BE2C (cell line): ENCODE data around the gene ZNF664.

ENCODE experiments used
- DNase-seq: peaks from one replicate; pipeline ENCODE4 v3.0.0-alpha.2; 2020
- H3K27me3 ChIP-seq: fragments of 250-450 bp; sonication (Bioruptor Pico); 2 replicates; pipeline ENCODE4 v1.5.1; 2020; ENCODE audit warnings: mild to moderate bottlenecking
- H3K36me3 ChIP-seq: fragments of 250-450 bp; sonication (Bioruptor Pico); 2 replicates; pipeline ENCODE4 v1.5.1; 2020; ENCODE audit warnings: mild to moderate bottlenecking
- H3K4me1 ChIP-seq: fragments of 250-450 bp; sonication (Bioruptor Pico); 2 replicates; pipeline ENCODE4 v1.5.1; 2020
- H3K4me3 ChIP-seq: 2 replicates; pipeline ENCODE4 v1.5.1; 2011; ENCODE audit warnings: low read depth, low read length
- H3K9me3 ChIP-seq: fragments of 250-450 bp; sonication (Bioruptor Pico); 2 replicates; pipeline ENCODE4 v1.5.1; 2020
- TF ChIP-seq, protein P1 (sequence below): IDR thresholded peaks from 2 replicates; pipeline ENCODE4 v1.5.1; 2012; ENCODE audit warnings: mild to moderate bottlenecking, low read depth, low read length

ZNF664 gene

DNA sequence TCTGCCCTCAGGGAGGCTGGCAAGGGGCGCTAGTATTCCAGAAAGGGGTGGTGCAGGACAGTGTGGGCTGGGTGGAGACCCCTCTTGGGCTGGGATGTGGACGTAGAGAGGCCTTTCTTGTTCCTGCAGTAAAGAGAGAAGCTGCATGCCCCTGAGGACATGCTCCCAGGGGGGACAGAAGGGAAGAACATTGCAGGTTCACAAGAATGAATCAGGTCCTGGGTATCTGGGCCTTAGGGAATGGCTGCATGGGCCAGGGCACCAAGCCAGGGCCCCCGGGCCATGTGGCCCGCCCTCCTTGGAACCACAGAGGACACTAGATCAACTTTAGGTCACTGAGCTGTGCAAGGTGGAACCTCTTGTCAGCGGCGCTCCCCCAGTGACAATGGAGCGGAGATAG lies 51.8 kb downstream of the ZNF664 start:
- no peak overlapping the region for H3K4me3 ChIP-seq
- H3K4me1 ChIP-seq: peaks cover 7% of the 10 kb centered on the region
- H3K27me3 ChIP-seq: no peaks in the 10 kb centered on the region
- TF ChIP-seq, protein P1, sequence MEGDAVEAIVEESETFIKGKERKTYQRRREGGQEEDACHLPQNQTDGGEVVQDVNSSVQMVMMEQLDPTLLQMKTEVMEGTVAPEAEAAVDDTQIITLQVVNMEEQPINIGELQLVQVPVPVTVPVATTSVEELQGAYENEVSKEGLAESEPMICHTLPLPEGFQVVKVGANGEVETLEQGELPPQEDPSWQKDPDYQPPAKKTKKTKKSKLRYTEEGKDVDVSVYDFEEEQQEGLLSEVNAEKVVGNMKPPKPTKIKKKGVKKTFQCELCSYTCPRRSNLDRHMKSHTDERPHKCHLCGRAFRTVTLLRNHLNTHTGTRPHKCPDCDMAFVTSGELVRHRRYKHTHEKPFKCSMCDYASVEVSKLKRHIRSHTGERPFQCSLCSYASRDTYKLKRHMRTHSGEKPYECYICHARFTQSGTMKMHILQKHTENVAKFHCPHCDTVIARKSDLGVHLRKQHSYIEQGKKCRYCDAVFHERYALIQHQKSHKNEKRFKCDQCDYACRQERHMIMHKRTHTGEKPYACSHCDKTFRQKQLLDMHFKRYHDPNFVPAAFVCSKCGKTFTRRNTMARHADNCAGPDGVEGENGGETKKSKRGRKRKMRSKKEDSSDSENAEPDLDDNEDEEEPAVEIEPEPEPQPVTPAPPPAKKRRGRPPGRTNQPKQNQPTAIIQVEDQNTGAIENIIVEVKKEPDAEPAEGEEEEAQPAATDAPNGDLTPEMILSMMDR: no peak
- DNase-seq: no peak
- H3K36me3 ChIP-seq: no peaks in the 10 kb centered on the region
- H3K9me3 ChIP-seq: no peaks in the 10 kb centered on the region

DNA sequence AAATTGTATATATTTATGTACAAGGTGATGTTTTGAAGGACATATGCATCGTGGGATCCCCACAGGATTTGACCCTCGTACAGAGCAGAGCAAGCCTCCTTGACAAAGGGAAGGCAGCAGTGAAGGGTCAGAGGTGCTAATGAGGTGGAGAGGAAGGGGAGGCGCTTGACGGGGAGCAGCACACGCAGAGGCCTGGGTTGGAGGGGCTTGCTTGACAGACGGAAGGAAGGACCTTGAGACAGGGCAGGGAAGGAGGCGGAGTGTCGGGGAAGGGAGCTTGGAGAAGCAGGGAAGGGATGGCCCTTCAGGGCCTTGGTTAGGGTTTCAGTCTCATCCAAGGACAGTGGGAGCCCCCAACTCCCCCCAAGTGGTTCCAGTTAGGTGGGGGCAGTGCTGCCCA lies 52.6 kb downstream of the ZNF664 start:
- no peaks in the 10 kb centered on the region for H3K9me3 ChIP-seq
- H3K4me3 ChIP-seq: no peak overlapping the region
- no peaks in the 10 kb centered on the region for H3K27me3 ChIP-seq
- no peak for DNase-seq
- no peaks in the 10 kb centered on the region for H3K36me3 ChIP-seq
- TF ChIP-seq, protein P1: no peak
- H3K4me1 ChIP-seq: peaks cover 12% of the 10 kb centered on the region

DNA sequence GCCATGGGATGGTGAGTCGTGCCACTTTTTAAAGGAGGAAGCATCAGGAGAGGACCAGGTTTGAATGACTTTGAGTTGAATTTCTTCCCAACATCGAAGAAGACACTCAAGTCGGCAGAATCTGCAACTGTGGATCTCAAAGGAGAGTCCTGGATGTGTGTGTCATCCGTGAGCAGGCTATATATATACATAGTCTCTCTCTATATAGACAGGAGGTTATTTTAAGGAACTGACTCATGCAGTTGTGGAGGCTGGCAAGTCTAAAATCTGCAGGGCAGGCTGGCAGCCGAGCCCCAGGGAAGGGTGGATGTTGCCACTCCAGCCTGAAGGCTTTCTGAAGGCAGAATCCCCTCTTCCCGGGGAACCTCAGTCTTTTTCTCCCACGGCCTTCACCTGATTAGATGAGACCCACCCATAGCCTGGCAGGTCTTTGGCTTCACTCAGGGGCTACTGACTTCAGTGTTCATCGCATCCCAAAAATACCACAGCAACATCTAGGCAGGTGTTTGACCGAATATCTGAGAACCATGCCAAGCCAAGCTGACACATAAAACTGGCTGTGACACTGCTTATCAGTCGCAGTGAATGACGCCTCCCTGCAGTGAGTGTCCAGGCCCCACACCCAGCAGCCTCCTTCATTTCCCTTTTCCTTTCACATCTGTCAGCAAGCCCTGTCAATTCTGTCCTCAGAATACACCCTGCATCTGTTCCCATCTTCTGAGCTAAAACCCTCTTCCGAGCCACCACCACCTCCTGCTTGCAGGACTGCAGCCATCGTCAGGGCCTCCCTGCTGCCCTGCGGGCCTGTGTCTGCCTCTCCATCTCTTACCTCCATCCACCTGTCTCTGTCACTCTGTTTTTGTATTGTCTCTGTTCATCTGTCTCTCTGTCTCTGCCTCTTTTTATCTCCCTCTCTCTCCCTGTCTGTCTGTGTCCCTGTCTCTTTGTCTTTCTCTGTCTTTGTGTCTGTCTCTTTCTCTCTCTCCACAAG lies 54.0 kb downstream of the ZNF664 start:
- Histone ChIP-seq H3K36me3 (no peaks in the 10 kb centered on the region), H3K4me3 (no peak overlapping the region), H3K9me3 (no peaks in the 10 kb centered on the region), H3K27me3 (no peaks in the 10 kb centered on the region), H3K4me1 (peaks cover 13% of the 10 kb centered on the region; the same call in 1 of the 2 replicates)
- DNase-seq: no peak
- TF ChIP-seq, protein P1: no peak

DNA sequence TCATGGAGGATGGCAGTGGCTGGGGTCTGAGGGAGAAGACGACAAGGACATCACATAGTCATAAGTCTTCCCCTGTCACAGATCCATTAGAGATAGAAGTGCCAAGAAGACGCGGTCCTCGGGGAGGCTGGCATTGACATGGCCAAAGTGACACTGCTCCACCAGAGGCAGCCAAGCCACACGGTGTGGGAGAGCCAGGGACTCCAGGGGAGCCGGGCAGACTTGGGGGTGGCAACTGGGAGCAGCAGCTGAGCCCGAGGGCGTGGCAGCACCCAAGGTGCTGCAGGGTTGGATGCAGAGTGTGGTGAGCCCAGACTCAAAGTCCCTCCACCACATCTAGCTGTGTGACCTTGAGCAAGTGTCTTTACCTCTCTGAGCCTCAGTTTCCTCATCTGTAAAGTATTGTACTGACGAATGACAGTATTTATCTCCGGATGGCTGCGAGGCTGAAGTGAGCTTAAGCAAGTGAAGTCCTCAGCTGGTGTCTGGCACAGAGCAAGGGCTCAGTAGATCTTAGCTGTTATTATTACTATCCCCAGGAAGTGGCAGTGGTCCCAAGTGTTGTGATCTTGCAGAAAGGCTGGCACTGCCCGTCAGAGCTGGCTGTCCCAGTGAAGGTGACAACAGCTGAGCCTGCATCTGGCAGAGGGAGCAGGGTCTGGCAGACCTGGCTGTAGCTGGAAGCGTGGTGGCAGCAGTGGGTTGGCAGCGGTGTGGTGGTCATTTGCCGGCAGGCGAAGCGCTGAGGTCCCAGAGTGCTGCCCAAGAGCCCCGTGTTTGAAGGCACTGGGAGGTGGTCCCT lies 54.9 kb downstream of the ZNF664 start:
- Histone ChIP-seq H3K9me3 (no peaks in the 10 kb centered on the region), H3K4me3 (no peak overlapping the region), H3K36me3 (no peaks in the 10 kb centered on the region), H3K27me3 (no peaks in the 10 kb centered on the region), H3K4me1 (peaks cover 14% of the 10 kb centered on the region; the same call in 1 of the 2 replicates)
- no peak for DNase-seq
- TF ChIP-seq, protein P1: no peak

- Histone ChIP-seq H3K27me3 (no peaks in the 10 kb centered on the region), H3K36me3 (no peaks in the 10 kb centered on the region), H3K4me1 (peaks cover 14% of the 10 kb centered on the region; the same call in 1 of the 2 replicates), H3K9me3 (no peaks in the 10 kb centered on the region), H3K4me3 (no peak overlapping the region)
- DNase-seq: no peak
- TF ChIP-seq, protein P1: no peak
Measured at GRCh38 chr12:124028555-124028925, 55.5 kb downstream of the ZNF664 start.
